HG03159 (cell line): ENCODE results near the gene CHCT1.
"Not testable (repeated sequence)": the region's sequence is repeated elsewhere in the genome, so short reads cannot be mapped to it uniquely, and the experiment has no call there.

Experiments used
- ATAC-seq: cut with Tn5 transposase; IDR thresholded peaks from one replicate; pipeline ENCODE4 v1.9.1; 2021; ENCODE audit warnings: mild to moderate bottlenecking, moderate library complexity; ENCODE audit not compliant: unreplicated experiment

Gene CHCT1

GRCh38 chr17:60422162-60422665 lies at the start of gene CHCT1:
Gene CHCT1 (plus strand): TSS chr17:60422489. CDS start chr17:60422593, 104 bp downstream.
- no peak for ATAC-seq

GRCh38 chr17:60372790-60373483 lies 49.4 kb upstream of the CHCT1 start:
- no peak for ATAC-seq

- not testable (repeated sequence) for ATAC-seq
These were observed 44.1 kb upstream of the CHCT1 start for GRCh38 chr17:60378187-60378586.

GRCh38 chr17:60379461-60379860 lies 42.8 kb upstream of the CHCT1 start:
- not testable (repeated sequence) for ATAC-seq

GRCh38 chr17:60381958-60382357 lies 40.3 kb upstream of the CHCT1 start:
- ATAC-seq = no peak

- ATAC-seq = no peak
These were observed 38.9 kb upstream of the CHCT1 start for GRCh38 chr17:60383379-60383778.

- ATAC-seq = not testable (repeated sequence)
These were observed 37.4 kb upstream of the CHCT1 start for GRCh38 chr17:60384921-60385320.

GRCh38 chr17:60386147-60387058 lies 35.9 kb upstream of the CHCT1 start:
- no peak for ATAC-seq

GRCh38 chr17:60387666-60388065 lies 34.6 kb upstream of the CHCT1 start:
- ATAC-seq = no peak

- ATAC-seq = no peak
These were observed 33.5 kb upstream of the CHCT1 start for GRCh38 chr17:60388742-60389141.

- no peak for ATAC-seq
These were observed 32.1 kb upstream of the CHCT1 start for GRCh38 chr17:60390186-60390585.

- ATAC-seq = no peak
These were observed 31.3 kb upstream of the CHCT1 start for GRCh38 chr17:60390925-60391470.

GRCh38 chr17:60391471-60392041 lies 30.7 kb upstream of the CHCT1 start:
- peak; percentile 30 for ATAC-seq

- ATAC-seq = peak; percentile 85
These were observed 30.0 kb upstream of the CHCT1 start, which contains the start of gene USP32 for GRCh38 chr17:60392042-60392844. Gene USP32 (minus strand): TSS chr17:60392133. CDS start chr17:60391939, 194 bp downstream.

- ATAC-seq = no peak
These were observed 29.2 kb upstream of the CHCT1 start for GRCh38 chr17:60392845-60393702.

- ATAC-seq = no peak
These were observed 28.2 kb upstream of the CHCT1 start for GRCh38 chr17:60393840-60394723.

GRCh38 chr17:60395508-60396065 lies 26.7 kb upstream of the CHCT1 start:
- ATAC-seq = no peak

GRCh38 chr17:60396412-60396811 lies 25.9 kb upstream of the CHCT1 start:
- no peak for ATAC-seq
